Fibroblast of peridontal ligament (primary cell): ENCODE results near the gene CNGA2.

Experiments
- DNase-seq: peaks from one replicate; pipeline ENCODE4 v3.0.0-alpha.2; 2010; ENCODE audit errors: extremely low read depth

The CNGA2 gene

DNA sequence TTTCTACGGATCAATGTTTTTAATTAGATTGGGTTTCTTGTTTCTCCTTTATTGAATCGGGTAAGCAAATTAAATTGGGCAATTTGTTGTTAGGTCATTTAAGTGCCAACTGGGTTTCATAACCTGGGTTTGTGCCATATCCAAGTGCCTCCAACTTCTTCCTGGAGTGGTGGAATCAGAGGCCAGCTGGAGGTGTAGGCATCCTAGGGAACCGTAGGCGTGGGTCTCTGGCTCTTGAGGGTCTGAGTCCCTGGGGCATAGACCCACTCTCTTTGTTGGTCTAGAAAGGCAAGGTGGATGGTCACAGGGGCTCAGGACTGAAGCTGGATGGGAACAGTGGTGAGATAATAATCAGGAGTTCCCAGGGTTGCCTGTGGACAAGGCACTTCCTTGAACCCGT, 18.3 kb downstream of the CNGA2 start:
- DNase-seq = no peak

DNA sequence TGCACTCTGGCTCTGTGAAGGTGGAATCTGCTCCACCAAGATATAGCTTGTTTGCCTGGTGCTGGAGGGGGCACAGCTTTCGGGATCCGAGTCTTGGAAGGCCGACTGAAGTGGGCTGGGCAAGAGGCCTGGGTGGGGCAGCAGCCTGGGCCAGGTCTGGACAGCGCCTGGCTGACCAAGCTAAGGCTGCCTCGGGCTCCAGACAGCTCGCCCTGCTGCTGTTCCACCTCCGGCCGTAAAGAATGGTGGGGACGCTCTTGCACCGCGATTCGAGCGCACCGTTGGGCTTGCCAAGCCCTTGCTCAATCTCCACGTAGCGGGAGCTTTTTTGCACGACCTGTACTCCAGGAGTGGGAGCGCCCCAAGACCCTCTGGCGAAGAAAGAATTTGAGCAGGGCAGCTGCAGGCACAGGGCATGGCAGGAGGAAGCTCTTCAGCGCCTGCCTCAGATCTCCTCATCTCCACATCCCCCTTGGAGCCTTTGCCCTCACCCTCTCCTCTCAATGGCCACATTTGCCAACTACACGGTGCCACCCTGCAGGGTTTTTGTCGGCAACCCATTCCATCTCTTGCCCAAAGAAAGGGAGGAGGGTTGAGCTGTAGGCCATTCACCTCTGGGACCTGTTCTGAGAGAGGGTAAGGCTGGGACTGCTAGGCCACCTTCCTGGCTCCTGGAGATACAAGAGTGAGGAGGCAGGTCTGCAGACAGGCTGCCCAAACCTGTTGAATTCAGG, 18.9 kb downstream of the CNGA2 start:
- peak; percentile 48 for DNase-seq

DNA sequence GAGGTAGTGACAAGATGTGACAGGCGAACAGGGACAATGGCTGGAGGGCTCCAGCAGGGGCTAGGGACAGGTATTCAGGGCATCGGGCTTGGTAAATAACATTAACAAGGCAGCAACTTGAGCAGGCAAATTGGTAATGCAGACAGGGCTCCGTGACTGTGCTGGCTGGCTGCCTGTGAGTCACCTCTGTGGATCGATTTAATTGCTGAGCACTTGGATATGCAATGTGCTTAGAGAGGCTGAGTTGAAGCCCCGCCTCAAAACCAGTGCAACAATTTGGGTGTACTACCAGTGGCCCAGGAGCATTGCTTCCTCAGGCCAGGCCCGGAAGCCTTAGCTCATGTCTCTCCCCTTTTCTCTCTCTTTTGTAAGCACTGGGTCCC, 19.5 kb downstream of the CNGA2 start:
- peak; percentile 72 for DNase-seq

DNA sequence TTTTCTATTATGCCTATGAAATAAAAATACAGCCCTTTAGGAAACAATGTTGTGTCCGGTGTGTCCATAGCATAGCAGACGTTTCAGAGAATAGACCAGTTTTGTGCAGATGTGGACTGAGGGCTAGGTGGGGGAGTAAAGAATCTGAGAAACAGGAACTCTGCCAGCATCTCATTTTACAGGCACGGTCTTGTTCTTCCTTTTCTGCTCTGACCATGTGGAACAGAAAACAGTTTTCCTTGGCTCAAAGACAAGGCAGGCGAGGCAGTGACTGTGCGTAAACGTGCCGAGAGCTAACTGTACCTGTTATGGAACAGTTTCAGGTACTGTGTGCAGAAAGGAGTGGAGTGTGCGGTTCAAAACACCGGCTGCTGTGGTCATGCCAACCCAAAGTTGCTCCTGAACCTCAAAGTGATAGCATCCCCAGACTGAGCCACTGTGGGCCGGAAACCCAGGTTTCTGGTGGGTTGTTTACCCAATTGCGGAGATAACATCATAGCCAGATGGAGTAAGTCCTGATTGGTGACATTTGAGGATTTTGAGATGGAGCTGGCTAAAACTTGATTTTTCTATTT, 20.2 kb downstream of the CNGA2 start:
- DNase-seq = no peak

DNA sequence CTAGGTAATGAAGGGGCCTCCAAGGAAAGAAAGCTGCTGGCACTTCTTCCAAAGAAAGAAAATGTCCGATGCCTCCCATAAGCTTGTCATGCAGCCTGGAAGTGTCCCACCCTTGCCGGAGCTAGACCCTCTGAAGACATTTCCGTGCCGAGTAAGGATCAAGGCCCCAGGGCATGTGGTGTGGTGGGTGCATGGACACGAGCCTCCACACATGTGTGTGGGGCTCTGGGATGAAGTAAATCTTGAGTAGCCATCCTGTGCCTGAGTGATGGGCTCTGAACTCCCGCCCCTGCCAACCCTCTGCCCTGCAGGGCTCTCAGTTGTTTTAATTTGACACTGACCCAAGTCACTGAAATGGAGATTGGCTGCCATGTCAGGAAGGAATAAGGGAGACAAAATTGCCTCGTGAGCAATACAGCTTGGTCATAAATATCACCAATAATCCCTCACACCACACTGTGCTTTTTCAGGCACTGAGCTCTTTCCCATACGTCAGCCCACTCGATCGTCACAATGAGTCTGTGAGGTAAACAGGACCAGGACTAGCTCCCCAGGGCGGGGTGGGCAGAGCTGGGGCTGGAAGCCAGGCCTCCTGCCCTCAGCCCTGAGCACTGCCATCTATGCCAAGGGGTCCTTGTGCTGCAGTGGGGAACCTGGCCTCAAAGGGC, 24.6 kb downstream of the CNGA2 start:
- no peak for DNase-seq

DNA sequence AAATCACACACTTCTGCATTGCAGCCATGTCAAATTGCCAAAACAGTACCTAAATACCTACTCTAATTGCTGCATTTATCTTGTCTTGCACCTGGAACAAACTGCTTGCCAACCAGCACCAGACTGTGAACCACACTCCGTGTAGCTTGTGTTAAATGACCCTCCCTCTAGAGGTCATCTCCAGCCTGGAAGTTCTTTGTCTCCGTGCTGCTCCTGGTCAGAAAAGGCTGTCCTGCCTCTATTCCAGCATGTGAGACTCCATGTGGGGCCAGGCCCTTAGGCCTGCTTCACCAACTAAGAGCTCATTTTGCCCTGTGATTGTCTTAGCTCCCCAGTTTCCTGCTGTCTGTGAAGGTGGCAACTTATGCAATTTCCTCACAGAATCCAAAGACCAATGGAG, 28.3 kb downstream of the CNGA2 start:
- DNase-seq = no peak

DNA sequence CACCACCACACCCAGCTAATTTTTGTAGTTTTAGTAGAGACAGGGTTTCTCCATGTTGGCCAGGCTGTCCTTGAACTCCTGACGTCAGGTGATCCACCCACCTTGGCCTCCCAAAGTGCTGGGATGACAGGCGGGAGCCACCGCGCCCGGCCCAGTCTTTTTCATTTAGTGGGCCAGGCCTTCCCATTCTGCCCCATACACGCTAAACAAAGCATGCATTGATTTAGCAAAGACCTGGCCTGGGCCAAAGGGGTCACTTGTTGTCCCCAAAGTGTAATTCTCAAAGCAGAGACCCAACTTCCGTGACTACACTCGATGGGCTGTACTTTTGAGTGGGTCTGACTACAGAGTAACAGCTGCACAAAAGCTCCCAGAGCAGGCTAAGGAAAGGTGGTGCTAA, 29.2 kb downstream of the CNGA2 start:
- DNase-seq = no peak

DNA sequence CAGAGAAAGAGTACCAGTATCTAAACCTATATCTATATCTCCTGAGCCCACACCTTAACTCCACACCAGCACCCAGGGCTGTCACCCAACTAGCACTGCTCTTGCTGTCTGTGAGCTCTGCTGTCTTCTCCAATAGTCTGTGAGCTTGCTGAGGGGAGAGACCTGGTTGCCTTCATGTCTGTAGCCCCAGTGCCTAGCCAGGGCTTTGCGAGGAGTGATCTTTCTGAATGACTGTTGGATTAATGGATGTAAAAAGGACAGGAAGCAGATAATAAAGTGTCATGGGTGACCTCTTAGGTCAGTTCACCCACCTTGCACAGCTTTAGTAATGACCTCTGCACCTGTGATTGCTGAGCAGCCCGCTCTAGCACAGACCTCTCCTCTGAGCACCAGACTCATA, 30.5 kb downstream of the CNGA2 start:
- DNase-seq = no peak

DNA sequence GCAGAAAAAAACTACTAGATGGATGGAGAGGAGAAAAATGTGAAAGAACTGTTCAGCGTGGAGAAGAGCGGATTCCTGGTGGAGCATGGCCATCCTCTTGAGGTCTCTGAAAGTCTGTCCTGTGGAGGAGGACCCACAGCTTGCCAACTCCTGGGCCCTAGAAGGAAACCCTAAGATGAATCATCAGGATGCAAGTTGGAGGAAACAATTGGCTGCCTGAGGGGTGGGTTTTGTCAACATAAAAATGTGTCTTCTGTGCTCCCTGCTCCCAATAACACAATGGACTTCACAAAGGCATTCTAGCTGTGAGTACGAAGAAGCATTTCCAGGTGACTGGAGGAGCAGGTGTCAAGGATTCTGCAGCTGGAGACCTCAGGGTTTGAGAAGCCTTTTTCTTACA, 37.2 kb downstream of the CNGA2 start:
- no peak for DNase-seq

DNA sequence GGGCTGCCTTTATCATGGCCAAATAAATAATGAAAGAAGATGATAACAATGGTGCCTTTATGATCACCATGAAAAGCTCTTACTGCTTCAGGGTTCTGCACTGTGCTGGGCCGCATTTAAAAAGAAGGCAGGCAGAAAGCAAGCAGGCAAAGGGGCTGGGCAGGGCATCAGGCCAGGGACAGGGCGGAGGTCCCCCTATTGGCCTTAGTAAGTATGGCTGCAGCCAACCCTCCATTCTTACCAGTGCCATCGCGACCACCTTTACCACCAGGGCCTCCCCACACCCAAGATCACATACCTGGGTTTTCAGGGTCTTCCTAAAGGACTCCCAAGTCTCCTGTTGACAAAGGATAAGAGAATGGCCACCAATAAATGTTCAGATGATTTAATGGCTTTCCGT, 38.9 kb downstream of the CNGA2 start:
- no peak for DNase-seq

DNA sequence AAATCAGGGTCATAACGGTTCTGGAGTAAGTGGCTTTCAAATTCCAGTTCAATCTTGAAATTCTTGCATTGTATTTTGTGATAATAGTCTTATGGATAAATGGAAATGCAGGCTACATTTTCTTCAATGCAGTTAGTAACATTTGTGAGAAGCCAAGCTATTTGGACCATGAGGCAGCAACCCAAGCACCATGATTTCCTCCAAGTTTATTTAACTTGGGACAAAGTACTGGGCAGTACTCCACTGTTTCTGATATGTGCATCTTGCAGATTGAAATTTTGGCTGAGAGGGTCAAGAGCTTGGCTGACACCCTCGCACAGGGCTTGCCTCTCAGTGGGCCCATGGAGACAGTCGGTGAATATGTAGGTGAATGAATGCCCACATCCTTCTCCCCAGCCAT, 39.9 kb downstream of the CNGA2 start:
- DNase-seq = no peak

DNA sequence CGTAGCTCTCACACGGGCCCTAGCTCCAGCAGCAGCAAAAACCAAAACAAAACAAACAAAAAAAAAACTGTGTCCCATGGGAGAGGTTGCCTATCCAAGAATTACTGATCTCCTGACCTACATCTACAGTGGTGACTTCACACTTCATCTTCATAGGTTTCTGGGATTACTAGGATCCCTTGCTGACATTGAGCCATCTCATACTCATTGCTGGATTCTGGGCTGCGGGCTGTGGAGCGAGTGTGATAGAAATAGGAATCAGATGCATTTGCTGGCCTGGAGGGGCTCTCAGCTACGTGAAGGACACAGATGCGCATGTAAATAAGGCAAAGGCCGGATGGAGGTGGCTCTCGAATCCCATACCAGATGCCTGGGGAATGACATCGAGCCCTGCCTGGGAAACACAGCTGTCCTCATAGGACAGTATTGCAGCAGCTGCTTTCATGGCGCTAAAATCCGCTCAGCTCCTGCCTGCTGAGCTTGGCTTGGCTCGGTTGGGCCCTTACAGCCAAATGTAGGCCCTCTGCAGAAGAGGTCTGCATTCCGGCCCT, 41.7 kb downstream of the CNGA2 start:
- DNase-seq = peak; percentile 11

DNA sequence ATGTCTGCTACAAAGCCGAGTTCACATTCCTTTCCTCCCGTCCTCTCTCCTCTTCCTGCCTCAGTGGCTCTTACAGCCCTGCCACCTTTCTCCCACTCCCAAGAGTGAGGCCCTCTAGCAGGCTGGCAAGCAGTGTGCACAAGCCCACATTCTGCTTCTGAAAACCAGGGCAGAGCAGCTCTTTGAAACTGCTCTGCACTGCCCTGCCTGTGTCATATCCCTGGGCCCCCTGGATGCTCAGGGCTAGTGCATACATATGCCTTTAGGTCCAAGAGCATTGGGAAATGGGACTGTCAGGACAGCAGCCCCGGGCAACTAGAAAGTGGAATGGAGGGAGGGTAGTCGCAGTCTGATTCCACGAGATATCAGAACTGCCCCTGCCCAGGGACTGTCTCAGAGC, 42.4 kb downstream of the CNGA2 start:
- DNase-seq = no peak

DNA sequence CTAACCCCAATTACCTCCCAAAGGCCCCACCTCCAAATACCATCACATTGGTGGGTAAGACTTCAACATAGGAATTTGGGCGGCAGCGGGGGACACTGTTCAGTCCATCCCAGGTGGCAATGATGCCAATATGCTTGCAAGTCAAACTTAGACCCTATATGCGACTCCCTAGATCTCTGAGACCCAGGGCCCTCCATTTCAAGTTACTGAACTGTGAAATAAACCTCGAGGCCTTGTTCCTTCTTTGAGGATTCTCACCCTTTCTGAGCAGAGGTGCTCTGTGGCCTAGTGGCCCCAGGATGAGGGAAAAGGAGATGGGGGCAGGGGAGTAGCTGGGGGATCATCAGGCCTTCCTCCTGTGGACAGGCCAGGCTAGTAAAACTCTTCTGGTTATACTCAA, 44.7 kb downstream of the CNGA2 start:
- no peak for DNase-seq

DNA sequence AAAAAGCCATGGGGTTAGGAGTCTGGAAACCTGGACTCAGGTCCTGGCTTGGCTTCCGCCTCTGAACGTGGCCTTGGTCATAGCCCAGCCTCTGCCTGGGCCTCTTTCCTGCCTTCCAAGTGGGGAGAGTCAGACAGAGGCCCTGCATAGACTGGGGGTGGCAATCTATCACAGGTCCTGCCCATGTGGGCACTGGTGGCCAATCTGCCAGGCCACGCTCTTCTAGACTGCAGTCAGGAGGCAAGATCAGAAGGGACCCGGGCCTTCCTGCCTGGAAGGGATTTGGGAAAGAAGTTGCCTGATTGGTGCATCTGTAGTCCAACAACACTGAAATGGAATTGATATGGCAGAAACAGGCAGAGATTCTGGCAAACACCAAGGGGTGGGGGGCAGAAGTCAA, 46.1 kb downstream of the CNGA2 start:
- no peak for DNase-seq

DNA sequence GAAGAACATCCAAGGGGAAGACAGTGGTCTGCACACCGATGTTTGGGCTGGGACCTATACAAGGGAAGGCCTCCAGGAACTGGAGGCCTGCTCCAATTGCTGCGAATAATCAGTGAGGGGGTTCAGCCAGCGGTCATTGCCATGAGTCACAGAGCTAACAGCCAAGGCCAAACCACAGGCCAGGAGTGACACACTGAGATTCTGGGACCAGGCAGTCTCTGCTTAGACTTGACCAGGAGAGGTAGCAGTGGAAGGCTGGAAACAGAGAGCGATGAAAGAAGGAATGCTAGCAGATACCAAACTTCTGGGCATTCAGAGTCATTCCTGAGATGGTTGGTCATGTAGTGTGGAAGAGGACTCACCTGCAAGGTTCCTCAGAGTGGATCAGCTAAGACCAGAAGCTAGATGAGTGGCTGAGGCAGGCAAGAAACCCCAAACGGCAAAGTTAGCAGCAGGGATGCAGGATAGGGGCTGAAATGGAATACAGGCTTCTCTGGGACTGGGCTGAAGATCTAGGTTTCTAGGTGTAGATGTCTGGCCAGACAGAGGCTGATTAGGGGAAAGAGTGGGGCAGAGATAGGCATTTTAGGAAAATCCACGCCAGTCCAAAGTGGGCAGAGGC, 54.7 kb downstream of the CNGA2 start:
- DNase-seq = peak; percentile 80

DNA sequence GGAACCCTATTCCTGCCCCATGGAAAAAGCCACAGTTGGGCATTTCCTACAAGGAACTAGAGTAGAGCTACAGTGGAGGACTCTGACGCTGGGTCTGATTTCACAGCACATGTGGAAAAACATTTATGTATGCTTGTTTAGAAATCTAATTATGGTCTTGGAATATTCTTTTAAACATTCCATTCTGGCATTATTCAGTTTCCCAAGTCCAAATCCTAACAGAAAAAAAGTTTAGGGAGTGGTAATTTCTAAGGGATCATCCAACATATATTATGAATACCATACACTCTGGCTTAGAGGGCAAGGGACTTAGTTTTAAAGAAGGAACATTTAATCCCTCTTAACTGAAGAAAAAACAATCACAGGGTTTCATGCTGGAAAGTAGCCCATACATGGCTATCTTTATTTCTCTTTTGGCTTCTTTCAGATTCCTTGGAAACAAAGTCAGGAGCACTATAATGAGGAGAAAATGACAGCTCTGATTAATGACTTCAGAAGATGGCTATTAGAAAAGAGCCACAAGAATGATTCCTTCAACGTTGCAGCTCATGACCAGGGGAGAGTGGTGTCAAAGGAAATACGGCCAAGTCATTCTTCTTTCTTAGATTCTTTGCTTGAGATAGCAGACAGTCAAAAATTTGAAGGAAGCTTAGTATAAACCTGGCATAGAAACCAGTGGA, 56.1 kb downstream of the CNGA2 start:
- peak; percentile 73 for DNase-seq

DNA sequence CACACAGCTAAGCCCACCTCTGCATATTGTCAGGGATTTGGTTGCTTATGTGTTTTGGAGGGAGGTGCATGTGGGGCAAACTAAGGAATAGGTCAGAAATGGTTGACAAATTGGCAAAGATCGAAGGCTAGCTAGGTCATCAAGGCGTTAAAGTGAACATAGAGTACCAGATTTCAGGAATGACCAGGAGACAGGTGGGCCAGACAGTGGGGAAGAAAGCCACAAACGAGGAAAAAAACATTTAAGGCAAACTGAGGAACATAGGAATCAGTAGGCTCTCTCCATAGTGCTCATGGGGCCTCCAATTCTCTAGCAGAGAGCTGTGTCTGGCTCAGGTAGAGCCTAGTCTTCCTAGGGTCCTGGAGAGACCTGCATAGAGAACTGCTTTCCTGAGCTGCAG, 57.4 kb downstream of the CNGA2 start:
- DNase-seq = no peak

DNA sequence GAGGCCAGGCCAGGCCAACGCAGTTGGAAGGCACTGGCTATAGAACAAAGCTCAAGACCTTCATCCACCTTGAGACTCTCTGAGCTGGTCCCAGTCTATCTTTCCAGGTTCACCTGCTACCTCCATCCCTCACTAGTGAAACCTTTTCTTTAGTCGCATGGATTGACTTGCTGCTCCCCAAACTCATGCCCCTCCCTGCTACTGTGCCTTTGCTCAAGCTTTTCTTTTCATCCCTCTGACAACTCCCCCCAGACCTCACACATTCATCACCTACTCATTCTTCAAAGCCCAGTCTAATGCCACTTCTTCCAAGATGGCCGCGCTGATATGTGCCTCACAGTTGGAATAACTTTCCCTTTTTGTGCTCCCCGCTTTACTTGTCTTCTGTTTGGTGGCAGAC, 58.0 kb downstream of the CNGA2 start:
- DNase-seq = no peak

DNA sequence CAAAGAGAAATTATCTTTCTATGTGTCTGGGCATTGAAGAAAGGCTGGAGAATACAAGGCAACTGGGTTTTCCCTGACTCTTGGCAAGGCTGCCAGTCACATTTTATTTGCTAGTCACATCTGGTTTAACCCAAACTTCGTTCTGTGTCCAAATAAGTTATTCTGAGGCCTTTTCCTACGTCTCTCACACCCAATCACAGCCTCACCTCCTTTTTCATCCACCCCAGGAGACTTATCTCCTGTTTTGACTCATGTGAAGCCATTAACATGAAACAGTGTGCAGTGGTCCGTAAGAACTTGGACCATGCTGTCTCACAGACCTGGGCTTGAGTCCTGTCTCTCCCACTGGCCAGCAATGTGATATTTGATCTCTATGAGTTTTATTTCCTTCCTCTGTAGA, 59.3 kb downstream of the CNGA2 start:
- no peak for DNase-seq
